Heart left ventricle (tissue), 16 donors: Measurements from ENCODE around the gene FOXJ2. TPM values are rescaled to one million over a fixed set of nuclear protein-coding genes. Genes with fewer than 3 reads are reported as not detected.

Experiments used
- ATAC-seq, 4 donors: fragments of 200-7000 bp; cut with Tn5 transposase; one replicate each; pipeline ENCODE4 v1.9.1; 2020 to 2022; ENCODE audit warnings: moderate library complexity in 4 of 4, mild to moderate bottlenecking in 3 of 4, moderate number of reproducible peaks in 1 of 4
- DNase-seq, 5 donors: peaks; one replicate each; pipeline ENCODE4 v3.0.0-alpha.2; 2020
- H3K27ac ChIP-seq, 12 donors: fragments of 200-600 bp; sonication (generic) in 4 of 12; one replicate each; pipeline versions ENCODE4 v1.5.0 to v1.8.0; 2016 to 2022; ENCODE audit warnings: mild to moderate bottlenecking in 2 of 12
- H3K27me3 ChIP-seq, 9 donors: fragments of 200-600 bp; sonication (generic) in 2 of 9; one replicate each; pipeline versions ENCODE4 v1.5.1 to v1.8.0; 2016 to 2022; ENCODE audit warnings: mild to moderate bottlenecking in 3 of 9
- H3K36me3 ChIP-seq, 9 donors: fragments of 200-600 bp; sonication (generic) in 2 of 9; one replicate each; pipeline versions ENCODE4 v1.5.0 to v1.8.0; 2018 to 2022; ENCODE audit warnings: mild to moderate bottlenecking in 2 of 9
- H3K4me1 ChIP-seq, 12 donors: fragments of 200-600 bp; sonication (generic) in 4 of 12; one replicate each; pipeline versions ENCODE4 v1.5.0 to v1.8.0; 2016 to 2022; ENCODE audit warnings: mild to moderate bottlenecking in 3 of 12
- H3K4me3 ChIP-seq, 12 donors: fragments of 200-600 bp; sonication (generic) in 4 of 12; one replicate each; pipeline versions ENCODE4 v1.5.0 to v1.8.0; 2017 to 2022; ENCODE audit warnings: mild to moderate bottlenecking in 9 of 12, moderate library complexity in 4 of 12
- H3K9me3 ChIP-seq, 12 donors: fragments of 200-600 bp; sonication (generic) in 4 of 12; one replicate each; pipeline versions ENCODE4 v1.5.0 to v1.8.0; 2016 to 2022; ENCODE audit warnings: mild to moderate bottlenecking in 1 of 12
- CTCF ChIP-seq, 12 donors: fragments of 200-600 bp; sonication (generic) in 4 of 12; IDR thresholded peaks; one replicate each; pipeline versions ENCODE4 v1.5.0 to v1.8.0; 2018 to 2022; ENCODE audit warnings: antibody characterized with exemption in 12 of 12, mild to moderate bottlenecking in 5 of 12
- POLR2A ChIP-seq, 2 donors: fragments of 450-650 bp; IDR thresholded peaks; one replicate each; pipeline ENCODE4 v1.6.1; 2017; ENCODE audit warnings: antibody characterized with exemption in 2 of 2, mild to moderate bottlenecking in 2 of 2, moderate library complexity in 2 of 2
- WGBS, 4 donors: extraction: QIAGEN DNeasy Blood & Tissue Kit in 2 of 4; methylation state at CpG; one replicate each; pipeline versions ENCODE4 v1.1.5 to v1.1.7; 2013 to 2018; 5-methylcytosine and 5-hydroxymethylcytosine counted together
- intact Hi-C, 10 donors: fragments of 100-400 bp; cut with DNase I; formaldehyde crosslinking; loops; one replicate each; pipeline versions ENCODE4 v1.11.1 to v1.14.2; 2022
- polyA plus RNA-seq, 2 donors: library from polyadenylated mRNA; stranded (reverse); fragments of 200-250 nt; gene quantifications; one replicate each; pipeline ENCODE4 v1.2.3, GENCODE V29; 2013
- total RNA-seq, 9 donors: library from RNA; depleted of rRNA in 2 of 9; stranded (reverse); fragments of >200 nt in 2 of 9; fragmentation: NEBNext Ultra II Directional in 3 of 9; extraction: Animal tissue kit (Norgen Biotek cat#: 25700) in 3 of 9; gene quantifications; one replicate each; pipeline versions ENCODE4 v1.1.0 to v1.2.4, GENCODE V29; 2016 to 2023
- donor health status: ischemic (EF 13 %, LVEDD 7.1; RV severe dilation, severe dysfunction).
- donor health status: healthy with polysubstance abuse.
- donor health status: DM: no; HTN: yes; CAD: no.
- donor health status: DM: no; HTN: no; CAD: no.
- donor health status: ischemic (EF 25% LVEDD 6.9; RV normal size, moderate dysfunction).
- donor health status: ischemic (EF 25% LVEDD 5.7; RV mildly dilated, moderate dysfunction).
- donor health status: healthy.
- donor health status: DM: yes; HTN: yes; CAD: no.
- donor health status: ischemic (EF 35%, LVEDD 5.7; RV mildly dilated, moderate dysfunction).
- donor health status: nonischemic (EF 11% LVEDD 7.7; RV severe dilation, severe dysfunction).
- donor health status: DM: yes; HTN: yes; CAD: no.
- donor health status: PGD.
- donor health status: ischemic (EF 29% LVEDD 5.4; RV normal size, mild dysfunction).
- donor health status: nonischemic (EF 23%, LVEDD 6.1; RV moderate dilation, normal function).

FOXJ2 gene
- total and polyA plus RNA-seq, 11 donors: 9.4 to 34.7 (median 23.7) TPM

- intact Hi-C loops: no loop called here
- H3K36me3 ChIP-seq: peaks cover 0 to 98% (median 85%) of the 10 kb centered on the region in 9 donors
- DNase-seq (no peak), ATAC-seq (no peak)
- TF ChIP-seq POLR2A (IDR thresholded peaks at IDR 0.05) (no peak), CTCF (IDR thresholded peaks at IDR 0.05) (no peak)
- no peak overlapping the region for H3K4me3 ChIP-seq
- H3K9me3 ChIP-seq: no peaks in the 10 kb centered on the region
- H3K4me1 ChIP-seq: peaks cover 0 to 21% (median 0%) of the 10 kb centered on the region in 12 donors
- no peaks in the 10 kb centered on the region for H3K27me3 ChIP-seq
- 98 to 100% (median 98%) methylated on average over 3 of the region's 3 CpGs for WGBS, 4 donors
- no peak overlapping the region for H3K27ac ChIP-seq
Observed at GRCh38 chr12:8093291-8093690, 60.8 kb downstream of the FOXJ2 start.

- Histone ChIP-seq H3K9me3 (no peaks in the 10 kb centered on the region), H3K36me3 (peaks cover 0 to 88% (median 77%) of the 10 kb centered on the region in 9 donors), H3K27me3 (no peaks in the 10 kb centered on the region), H3K4me1 (peaks cover 0 to 10% (median 0%) of the 10 kb centered on the region in 12 donors), H3K27ac (no peak overlapping the region), H3K4me3 (no peak overlapping the region)
- ATAC-seq (no peak), DNase-seq (no peak)
- WGBS, 4 donors: 50 to 66% (median 62%) methylated on average over 2 of the region's 2 CpGs
- TF ChIP-seq CTCF (IDR thresholded peaks at IDR 0.05) (no peak), POLR2A (IDR thresholded peaks at IDR 0.05) (no peak)
- intact Hi-C loops: no loop called here
Observed at GRCh38 chr12:8096281-8096915, 63.9 kb downstream of the FOXJ2 start.

GRCh38 chr12:8099235-8099634 is 66.7 kb downstream of the FOXJ2 start:
- H3K9me3 ChIP-seq: peaks cover 0 to 7% (median 0%) of the 10 kb centered on the region in 12 donors
- H3K27ac ChIP-seq: no peak overlapping the region
- intact Hi-C loops: no loop called here
- peaks cover 0 to 10% (median 0%) of the 10 kb centered on the region in 12 donors for H3K4me1 ChIP-seq
- H3K36me3 ChIP-seq: peaks cover 0 to 60% (median 48%) of the 10 kb centered on the region in 9 donors
- no peaks in the 10 kb centered on the region for H3K27me3 ChIP-seq
- no peak for TF ChIP-seq CTCF (IDR thresholded peaks at IDR 0.05)
- TF ChIP-seq POLR2A (IDR thresholded peaks at IDR 0.05): no peak
- DNase-seq (no peak), ATAC-seq (no peak)
- no peak overlapping the region for H3K4me3 ChIP-seq
- 97 to 99% (median 98%) methylated on average over 3 of the region's 3 CpGs for WGBS, 4 donors

Other genes starting within 250 kb of the FOXJ2 start
- under 1 TPM in 2 of 9 donors, not detected in 7; 0.18 to 0.33 TPM for gene NANOG, start 243.3 kb upstream of the FOXJ2 start, total RNA-seq
- gene NANOG, start 243.3 kb upstream of the FOXJ2 start, polyA plus RNA-seq: not detected
- gene SLC2A14, start 159.8 kb upstream of the FOXJ2 start, total RNA-seq: 1 to 10 TPM in 1 of 9 donors, under 1 TPM in 2, not detected in 6; 0.35 to 1.0 (median 0.56) TPM
- gene SLC2A14, start 159.8 kb upstream of the FOXJ2 start, polyA plus RNA-seq: not detected
- 10 to 100 TPM in 4 of 9 donors, 1 to 10 TPM in 5; 6.3 to 76.9 (median 9.4) TPM for gene SLC2A3, start 96.5 kb upstream of the FOXJ2 start, total RNA-seq
- 1 to 10 TPM; 4.6 to 4.8 TPM for gene SLC2A3, start 96.5 kb upstream of the FOXJ2 start, polyA plus RNA-seq
- 10 to 100 TPM in 2 of 9 donors, 1 to 10 TPM in 7; 1.8 to 49.3 (median 3.7) TPM for gene C3AR1, start 33.6 kb downstream of the FOXJ2 start, total RNA-seq
- 1 to 10 TPM; 1.4 to 4.1 TPM for gene C3AR1, start 33.6 kb downstream of the FOXJ2 start, polyA plus RNA-seq
- gene NECAP1, start 49.6 kb downstream of the FOXJ2 start, total RNA-seq: 10 to 100 TPM; 15.2 to 39.9 (median 19.2) TPM
- gene NECAP1, start 49.6 kb downstream of the FOXJ2 start, polyA plus RNA-seq: 10 to 100 TPM in 1 of 2 donors, 1 to 10 TPM in 1; 9.6 to 20.1 TPM
- gene CLEC4A, start 90.9 kb downstream of the FOXJ2 start, total RNA-seq: 1 to 10 TPM in 2 of 9 donors, under 1 TPM in 3, not detected in 4; 0.37 to 7.5 (median 0.62) TPM
- gene CLEC4A, start 90.9 kb downstream of the FOXJ2 start, polyA plus RNA-seq: under 1 TPM; 0.47 to 0.57 TPM
- under 1 TPM in 1 of 9 donors, not detected in 8; 0.23 TPM for gene ZNF705A, start 124.3 kb downstream of the FOXJ2 start, total RNA-seq
- not detected for gene ZNF705A, start 124.3 kb downstream of the FOXJ2 start, polyA plus RNA-seq
- under 1 TPM in 5 of 9 donors, not detected in 4; 0.09 to 0.20 (median 0.16) TPM for gene FAM90A1, start 194.9 kb downstream of the FOXJ2 start, total RNA-seq
- gene FAM90A1, start 194.9 kb downstream of the FOXJ2 start, polyA plus RNA-seq: under 1 TPM; 0.03 to 0.19 TPM